Urinary bladder (tissue), 4 donors: ENCODE measurements around the gene IFNA2. TPM values are rescaled to one million over a fixed set of nuclear protein-coding genes. Genes with fewer than 3 reads are reported as not detected.
A peak's percentile ranks its signal among the peaks of the same experiment; 100 is the strongest.

Experiments used
- DNase-seq: peaks from one replicate; pipeline ENCODE4 v3.0.0-alpha.2; 2015; ENCODE audit errors: extremely low spot score
- H3K27ac ChIP-seq: one replicate; pipeline ENCODE4 v1.5.1; 2013; ENCODE audit warnings: low read depth, mild to moderate bottlenecking, moderate library complexity
- H3K36me3 ChIP-seq: one replicate; pipeline ENCODE4 v1.6.1; 2013; ENCODE audit warnings: mild to moderate bottlenecking, moderate library complexity; ENCODE audit not compliant: insufficient read depth
- H3K4me1 ChIP-seq: one replicate; pipeline ENCODE4 v1.6.1; 2013; ENCODE audit warnings: mild to moderate bottlenecking, moderate library complexity; ENCODE audit not compliant: insufficient read depth
- H3K4me3 ChIP-seq: one replicate; pipeline ENCODE4 v1.5.1; 2013; ENCODE audit warnings: low read depth, low read length
- WGBS: extraction: QIAGEN DNeasy Blood & Tissue Kit; methylation state at CpG from one replicate; pipeline ENCODE4 v1.1.7; 2013; 5-methylcytosine and 5-hydroxymethylcytosine counted together
- polyA plus RNA-seq: library from polyadenylated mRNA; stranded (reverse); fragments of 200-250 nt; gene quantifications from one replicate; pipeline ENCODE4 v1.2.3, GENCODE V29; 2013
- total RNA-seq: library from RNA; depleted of rRNA; stranded (reverse); fragments of >200 nt; gene quantifications from one replicate; pipeline ENCODE4 v1.2.3, GENCODE V29; 2014
- donor health status: healthy with polysubstance abuse.
- donor health status: healthy.

Gene IFNA2
- total and polyA plus RNA-seq, 2 donors, result not detected

DNA sequence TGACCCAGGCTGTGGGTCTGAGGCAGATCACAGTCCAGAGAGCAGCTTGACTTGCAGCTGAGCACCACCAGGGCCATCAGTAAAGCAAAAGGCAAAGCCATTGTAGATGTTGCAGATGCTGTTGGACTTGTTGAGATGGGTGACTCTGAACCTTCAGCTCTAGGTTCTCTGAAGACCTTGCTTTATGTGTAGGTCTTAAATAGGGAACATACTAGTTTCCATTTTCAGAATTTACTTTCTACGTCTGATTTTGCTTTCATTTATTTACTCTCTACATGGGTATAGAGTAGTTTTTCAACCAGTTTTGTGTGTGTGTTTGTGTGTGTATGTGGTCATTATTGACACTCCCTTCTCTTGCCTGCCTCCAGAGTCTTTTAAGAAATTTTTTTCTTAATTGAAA lies 34.4 kb downstream of the IFNA2 start, which contains the start of gene IFNA6:
Gene IFNA6, minus strand, starts transcription at position 101 of the 400 bp plus-strand sequence. Its CDS starts 0 bp downstream, at position 101.
- Histone ChIP-seq H3K4me3 (no peak within 1 kb of the TSS), H3K27ac (no peak within 1 kb of the TSS), H3K36me3 (no peaks in the 10 kb centered on the region), H3K4me1 (no peaks in the 10 kb centered on the region)
- no peak for DNase-seq
- WGBS, result 90% methylated on average over 1 of the region's 1 CpG

DNA sequence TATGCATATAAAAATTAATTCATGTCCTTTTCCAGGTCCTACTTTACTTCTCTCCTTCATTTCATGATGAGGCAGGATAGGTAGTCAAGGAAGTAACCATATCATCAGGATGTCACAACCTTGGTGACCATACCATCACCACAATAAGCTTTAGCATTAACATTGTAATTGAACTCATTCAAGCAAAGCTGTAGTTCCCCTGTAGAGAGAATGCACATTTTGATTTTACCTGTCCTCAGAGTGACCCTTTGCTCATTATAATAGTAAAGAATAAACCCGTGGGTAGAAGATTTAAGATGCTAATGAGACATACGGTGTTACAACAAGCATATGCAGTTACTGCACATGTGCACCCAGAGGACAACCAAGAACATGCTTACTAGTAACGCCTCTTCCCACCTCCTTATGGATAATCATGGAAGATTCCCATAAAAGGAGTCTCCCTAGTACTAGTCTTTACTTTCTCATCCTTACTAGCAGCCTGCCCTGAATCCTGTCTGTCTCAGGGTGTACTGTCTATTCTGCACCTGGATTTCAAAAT lies 36.7 kb downstream of the IFNA2 start:
- WGBS, result 75% methylated on average over 3 of the region's 3 CpGs
- H3K4me3 ChIP-seq, result no peak overlapping the region
- DNase-seq, result no peak
- no peaks in the 10 kb centered on the region for H3K4me1 ChIP-seq
- H3K27ac ChIP-seq, result no peak overlapping the region
- no peaks in the 10 kb centered on the region for H3K36me3 ChIP-seq

DNA sequence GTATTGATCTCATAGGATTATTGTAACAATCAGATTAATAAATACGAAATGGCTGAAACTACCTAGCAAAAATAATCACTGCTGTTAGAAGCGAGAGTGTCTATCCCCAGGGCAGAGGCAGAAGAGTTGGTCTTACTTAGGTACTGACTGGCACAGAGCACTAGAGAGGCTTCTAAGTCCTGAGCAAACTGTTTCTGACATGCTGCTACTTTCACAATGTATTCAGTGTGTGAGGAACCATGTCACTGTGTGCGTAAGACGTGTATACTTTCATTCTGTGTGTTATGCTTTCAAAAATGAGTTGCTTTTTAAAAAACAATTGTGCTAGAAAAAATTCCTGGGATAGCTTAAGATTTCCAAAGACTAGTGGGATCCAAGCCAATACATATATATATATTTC lies 44.5 kb downstream of the IFNA2 start:
- Histone ChIP-seq H3K4me1 (no peaks in the 10 kb centered on the region), H3K4me3 (no peak overlapping the region), H3K36me3 (no peaks in the 10 kb centered on the region), H3K27ac (no peak overlapping the region)
- no peak for DNase-seq
- 86% methylated on average over 4 of the region's 4 CpGs for WGBS

DNA sequence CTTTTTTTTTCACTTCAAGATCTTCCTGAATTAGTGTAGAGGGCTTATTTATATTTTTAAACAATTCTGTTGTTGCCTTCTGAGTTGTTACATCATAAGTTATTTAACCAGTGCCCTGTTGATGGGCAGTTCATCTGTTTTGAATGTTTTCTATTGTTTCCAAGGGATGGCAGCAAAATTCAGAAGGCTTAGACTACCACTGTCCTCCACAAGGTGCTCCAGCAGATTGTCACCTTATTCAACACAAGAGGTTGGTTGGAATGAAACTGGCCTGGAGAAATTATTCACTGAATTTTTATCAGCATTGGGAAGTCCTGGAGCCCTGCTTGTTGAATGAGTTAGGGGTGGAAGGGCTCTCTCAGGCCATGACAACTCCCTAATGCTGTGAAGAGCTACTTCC lies 48.7 kb downstream of the IFNA2 start:
- no peak overlapping the region for H3K27ac ChIP-seq
- H3K4me3 ChIP-seq, result no peak overlapping the region
- no peaks in the 10 kb centered on the region for H3K4me1 ChIP-seq
- DNase-seq, result no peak
- no peaks in the 10 kb centered on the region for H3K36me3 ChIP-seq

DNA sequence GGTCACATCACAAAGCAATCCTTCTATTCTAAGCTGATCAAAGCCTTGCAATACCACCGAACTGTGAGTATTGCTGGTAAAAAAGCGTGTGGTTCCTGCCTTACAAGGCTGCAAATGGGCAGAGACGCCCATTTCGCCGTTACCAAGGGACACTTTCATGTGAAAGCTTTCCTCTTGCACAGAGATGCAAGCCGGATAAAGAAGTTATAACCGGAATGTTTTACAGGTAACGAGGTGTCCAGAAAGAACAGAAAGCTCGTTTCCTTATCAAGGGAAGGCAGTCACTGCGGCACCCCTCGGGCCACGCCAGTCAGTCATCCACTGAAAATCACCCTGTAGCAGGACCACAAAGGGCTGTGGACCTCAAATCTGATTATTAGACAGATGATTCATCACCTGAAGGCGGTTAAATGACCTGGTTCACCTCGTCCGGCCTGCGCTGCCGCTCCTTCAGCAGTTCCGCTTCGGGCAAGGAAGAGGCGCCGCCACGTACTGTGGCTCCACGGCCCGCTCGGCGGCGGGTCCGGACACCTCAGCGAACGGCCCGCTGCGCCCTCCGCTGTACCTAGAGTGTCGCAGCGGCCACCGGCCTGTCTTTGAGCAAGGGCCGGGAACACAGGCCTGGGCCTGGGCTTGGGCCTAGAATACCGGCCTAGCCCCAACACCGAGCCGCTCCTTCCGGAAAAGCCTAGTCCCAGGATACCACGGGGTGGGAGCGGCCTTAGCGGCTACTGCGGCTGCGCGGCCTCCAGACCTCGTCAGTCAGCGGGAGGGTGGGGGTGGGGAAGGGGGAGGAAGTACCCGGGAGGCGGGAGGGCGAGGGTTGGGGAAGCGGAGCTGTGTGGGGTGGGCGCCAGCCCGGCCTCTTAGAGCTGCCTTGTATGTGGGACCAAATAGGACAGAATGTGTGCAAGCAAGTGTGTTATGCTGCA lies 50.2 kb downstream of the IFNA2 start, which contains the start of gene KLHL9:
Gene KLHL9, minus strand, starts transcription at position 704 of the 932 bp plus-strand sequence. Its CDS starts 545 bp downstream, at position 159.
- peak within 1 kb of the TSS; percentile 67 for H3K4me3 ChIP-seq
- WGBS, result under 1% methylated on average over 55 of the region's 55 CpGs

More for the DNA sequence above, 50.2 kb downstream of the IFNA2 start, which contains the start of gene KLHL9:
- DNase-seq, result peak; percentile 86
- no peaks in the 10 kb centered on the region for H3K36me3 ChIP-seq
- peak within 1 kb of the TSS; percentile 96 for H3K27ac ChIP-seq
- no peaks in the 10 kb centered on the region for H3K4me1 ChIP-seq

Other genes starting within 250 kb of the IFNA2 start
- gene IFNW1, start 243.6 kb downstream of the IFNA2 start, total RNA-seq, result not detected
- gene IFNW1, start 243.6 kb downstream of the IFNA2 start, polyA plus RNA-seq, result not detected
- gene IFNA21, start 218.7 kb downstream of the IFNA2 start, total RNA-seq, result not detected
- not detected for gene IFNA21, start 218.7 kb downstream of the IFNA2 start, polyA plus RNA-seq
- gene IFNA4, start 197.8 kb downstream of the IFNA2 start, total RNA-seq, result not detected
- gene IFNA4, start 197.8 kb downstream of the IFNA2 start, polyA plus RNA-seq, result not detected
- not detected for gene IFNA7, start 183.2 kb downstream of the IFNA2 start, total RNA-seq
- gene IFNA7, start 183.2 kb downstream of the IFNA2 start, polyA plus RNA-seq, result not detected
- gene IFNA10, start 178.3 kb downstream of the IFNA2 start, total RNA-seq, result not detected
- not detected for gene IFNA10, start 178.3 kb downstream of the IFNA2 start, polyA plus RNA-seq
- gene IFNA16, start 168.1 kb downstream of the IFNA2 start, total RNA-seq, result not detected
- not detected for gene IFNA16, start 168.1 kb downstream of the IFNA2 start, polyA plus RNA-seq
- gene IFNA17, start 157.2 kb downstream of the IFNA2 start, total RNA-seq, result not detected
- not detected for gene IFNA17, start 157.2 kb downstream of the IFNA2 start, polyA plus RNA-seq
- not detected for gene IFNA14, start 145.4 kb downstream of the IFNA2 start, total RNA-seq
- not detected for gene IFNA14, start 145.4 kb downstream of the IFNA2 start, polyA plus RNA-seq
- gene IFNA5, start 80.1 kb downstream of the IFNA2 start, total RNA-seq, result not detected
- gene IFNA5, start 80.1 kb downstream of the IFNA2 start, polyA plus RNA-seq, result not detected
- gene KLHL9, start 50.0 kb downstream of the IFNA2 start, total RNA-seq, result 45.7 TPM
- gene KLHL9, start 50.0 kb downstream of the IFNA2 start, polyA plus RNA-seq, result 15.3 TPM
- gene IFNA6, start 34.5 kb downstream of the IFNA2 start, total RNA-seq, result not detected
- not detected for gene IFNA6, start 34.5 kb downstream of the IFNA2 start, polyA plus RNA-seq
- not detected for gene IFNA13, start 17.3 kb downstream of the IFNA2 start, total RNA-seq
- not detected for gene IFNA13, start 17.3 kb downstream of the IFNA2 start, polyA plus RNA-seq
- not detected for gene IFNA8, start 23.7 kb upstream of the IFNA2 start, total RNA-seq
- gene IFNA8, start 23.7 kb upstream of the IFNA2 start, polyA plus RNA-seq, result not detected
- gene IFNA1, start 55.0 kb upstream of the IFNA2 start, total RNA-seq, result not detected
- not detected for gene IFNA1, start 55.0 kb upstream of the IFNA2 start, polyA plus RNA-seq
- 1.3 TPM for gene IFNE, start 96.9 kb upstream of the IFNA2 start, total RNA-seq
- 0.29 TPM for gene IFNE, start 96.9 kb upstream of the IFNA2 start, polyA plus RNA-seq